GM19099 (cell line): ENCODE results near the gene KCNMB1.

ENCODE experiments used
- POLR2A ChIP-seq: IDR thresholded peaks from 3 replicates; pipeline ENCODE4 v1.6.1; 2011; ENCODE audit warnings: low read depth; ENCODE audit not compliant: insufficient read length; ENCODE audit errors: extremely low read depth

The KCNMB1 gene, protein sequence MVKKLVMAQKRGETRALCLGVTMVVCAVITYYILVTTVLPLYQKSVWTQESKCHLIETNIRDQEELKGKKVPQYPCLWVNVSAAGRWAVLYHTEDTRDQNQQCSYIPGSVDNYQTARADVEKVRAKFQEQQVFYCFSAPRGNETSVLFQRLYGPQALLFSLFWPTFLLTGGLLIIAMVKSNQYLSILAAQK

GRCh38 chr5:170388818-170389549 lies at the start of gene KCNMB1:
KCNMB1 (minus strand) TSS chr5:170389367; CDS start chr5:170385447, 3,920 bp downstream.
- TF ChIP-seq POLR2A, result no peak

- no peak for TF ChIP-seq POLR2A
These were observed 49.4 kb upstream of the KCNMB1 start for GRCh38 chr5:170438581-170438980.

DNA sequence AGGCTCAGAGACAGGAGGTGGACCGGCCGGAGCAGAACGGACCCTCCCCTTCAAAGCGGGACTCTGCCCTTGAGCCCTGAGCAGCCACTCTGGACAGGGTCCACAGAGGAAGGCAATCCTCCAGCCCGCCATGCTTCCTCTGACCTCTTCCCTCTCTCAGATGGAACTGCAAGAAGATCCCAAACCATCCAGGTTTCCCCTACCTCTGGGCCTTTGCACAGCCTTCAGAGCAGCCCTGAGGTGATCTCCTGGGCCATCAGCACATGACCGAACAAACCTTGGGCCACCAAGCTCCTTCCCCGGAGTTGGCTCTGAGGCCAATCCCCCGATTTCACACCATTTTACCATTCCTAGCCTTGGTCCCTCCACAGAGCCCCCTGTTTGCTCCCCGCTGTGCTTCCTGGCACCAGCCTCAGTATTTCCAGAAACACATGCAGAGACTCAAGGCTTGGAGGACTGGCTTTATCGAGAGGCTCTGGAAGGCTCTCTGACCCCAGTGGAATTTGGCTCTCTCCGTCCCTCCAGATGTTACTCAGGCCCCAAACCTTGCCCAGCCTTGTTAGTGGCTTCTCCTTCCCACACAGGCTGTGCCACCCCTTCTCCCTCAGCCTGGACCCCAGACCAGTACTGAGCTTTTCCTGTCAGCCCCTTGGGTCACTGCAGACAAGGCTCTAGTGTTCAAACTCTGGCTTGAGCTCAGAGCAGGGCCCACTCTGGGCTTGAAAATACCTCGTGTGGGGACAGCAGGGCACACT lies 48.6 kb upstream of the KCNMB1 start:
- no peak for TF ChIP-seq POLR2A

DNA sequence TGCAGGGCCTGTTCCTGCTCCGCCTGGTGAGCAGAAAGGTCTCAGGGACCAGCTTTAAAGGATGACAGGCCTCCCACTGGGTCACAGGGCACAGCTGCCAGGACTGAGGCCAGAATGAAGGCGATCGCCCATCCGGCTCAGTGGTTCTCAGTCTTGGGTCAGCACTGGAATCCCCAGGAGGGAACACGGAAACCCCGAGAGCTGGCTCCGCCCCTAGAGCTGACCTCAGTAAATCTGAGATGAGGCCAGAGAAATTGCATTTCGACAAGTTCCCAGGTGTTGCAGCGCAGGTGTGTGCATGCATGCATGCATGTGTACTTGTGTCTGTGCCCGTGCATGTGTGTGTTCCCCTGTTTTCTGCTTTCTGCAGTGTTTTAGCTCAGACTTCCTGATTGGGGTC lies 47.2 kb upstream of the KCNMB1 start:
- TF ChIP-seq POLR2A, result no peak

- no peak for TF ChIP-seq POLR2A
These were observed 45.9 kb upstream of the KCNMB1 start for GRCh38 chr5:170434966-170435605.

DNA sequence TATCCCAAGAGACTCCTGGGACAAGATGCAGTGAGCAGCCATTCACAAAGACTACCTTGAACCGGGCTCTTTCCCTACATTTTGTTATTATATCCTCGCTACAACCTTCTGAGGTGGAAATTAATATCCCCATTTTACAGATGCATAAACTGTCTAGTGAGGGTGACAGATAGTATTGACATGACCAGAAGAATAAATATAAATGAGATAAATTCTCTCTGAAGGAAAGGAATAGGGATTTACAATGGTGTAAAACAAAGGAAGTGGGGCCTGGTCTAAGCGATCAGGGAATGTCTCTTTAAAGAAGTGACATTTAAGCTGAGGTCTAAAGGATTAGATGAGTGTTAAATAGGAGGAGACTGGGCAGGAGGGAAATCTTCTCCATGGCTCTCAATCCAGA lies 43.5 kb upstream of the KCNMB1 start:
- TF ChIP-seq POLR2A, result no peak

DNA sequence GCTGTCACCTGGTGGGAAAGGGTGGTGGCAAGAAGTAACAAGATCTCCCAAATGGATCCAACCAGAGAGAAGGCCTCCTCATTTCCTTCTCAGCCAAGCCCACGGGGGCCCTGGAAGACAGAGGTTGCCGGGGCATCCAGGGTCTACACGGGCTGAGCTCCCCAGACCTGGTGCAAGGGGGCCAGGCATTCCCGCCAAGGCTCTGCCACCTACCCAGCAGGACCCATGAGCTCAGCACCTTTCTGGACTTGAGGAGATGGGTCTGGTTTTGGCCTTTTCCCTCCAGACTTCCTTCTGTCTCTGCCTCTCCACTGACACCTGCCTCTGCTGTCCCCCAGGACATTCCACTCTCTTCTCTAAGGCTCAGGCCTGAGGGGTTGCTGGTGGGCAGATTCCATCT lies 42.4 kb upstream of the KCNMB1 start:
- no peak for TF ChIP-seq POLR2A

GRCh38 chr5:170430866-170431437 lies 41.8 kb upstream of the KCNMB1 start:
- TF ChIP-seq POLR2A, result no peak

DNA sequence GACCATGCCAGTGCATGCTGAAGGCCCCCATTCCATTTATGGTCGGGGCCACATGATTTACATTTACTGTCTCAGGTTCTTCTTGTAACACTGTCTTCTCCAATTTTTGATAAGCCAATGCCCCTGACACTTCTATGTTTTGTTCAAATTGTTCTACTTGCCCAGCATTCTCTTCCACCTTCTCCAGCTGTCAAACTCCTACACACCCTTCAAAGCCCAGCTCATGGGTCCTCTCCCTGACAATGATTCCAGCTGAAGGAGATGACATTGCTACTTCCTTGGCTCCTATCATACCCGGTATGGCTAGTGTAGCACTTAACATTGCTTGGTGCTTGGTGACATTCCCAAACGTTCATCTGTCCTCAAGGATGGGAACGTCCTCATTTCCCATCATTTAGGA lies 41.1 kb upstream of the KCNMB1 start:
- no peak for TF ChIP-seq POLR2A

DNA sequence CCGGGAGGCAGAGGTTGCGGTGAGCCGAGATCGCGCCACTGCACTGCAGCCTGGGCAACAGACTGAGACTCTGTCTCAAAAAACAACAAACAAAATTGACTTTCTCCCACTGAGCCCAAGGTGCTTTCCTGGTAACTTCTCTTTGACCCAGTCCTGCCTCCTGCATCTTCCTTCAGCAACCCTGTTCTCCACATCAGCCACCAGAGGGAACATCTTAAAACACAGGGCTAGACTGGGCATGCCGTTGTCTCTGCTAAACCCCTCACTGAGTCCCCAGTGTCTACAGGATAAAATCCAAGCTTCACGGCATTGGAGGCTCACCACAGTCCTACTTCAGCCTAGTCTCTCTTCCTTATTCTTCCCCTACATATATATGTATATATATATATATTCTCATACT lies 39.8 kb upstream of the KCNMB1 start:
- TF ChIP-seq POLR2A, result no peak

GRCh38 chr5:170427672-170428236 lies 38.6 kb upstream of the KCNMB1 start:
- TF ChIP-seq POLR2A, result no peak

DNA sequence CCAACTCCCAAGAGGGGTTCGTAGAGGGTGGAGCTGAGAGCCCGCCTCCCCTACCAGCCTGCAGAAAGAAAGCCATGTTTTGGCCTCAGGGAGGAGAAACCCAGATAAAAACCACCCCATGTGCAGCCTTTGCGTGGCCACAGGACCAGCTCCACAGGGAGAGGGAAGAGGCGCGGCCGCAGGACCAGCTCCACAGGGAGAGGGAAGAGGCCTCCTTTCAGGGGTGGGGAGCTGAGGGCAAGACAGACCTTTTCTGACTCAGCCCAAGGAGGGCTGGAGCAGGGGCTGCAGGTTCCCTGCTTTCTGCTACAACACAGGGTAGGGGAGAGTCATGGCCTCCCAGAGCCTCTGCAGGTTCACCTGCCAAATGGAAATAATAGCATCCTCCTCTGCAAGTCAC lies 37.6 kb upstream of the KCNMB1 start:
- no peak for TF ChIP-seq POLR2A

GRCh38 chr5:170426149-170426767 lies 37.1 kb upstream of the KCNMB1 start:
- TF ChIP-seq POLR2A, result no peak

GRCh38 chr5:170425731-170426130 lies 36.6 kb upstream of the KCNMB1 start:
- TF ChIP-seq POLR2A, result no peak
